Measurements from ENCODE around the gene TUBGCP6.
A peak's percentile ranks its signal among the peaks of the same experiment; 100 is the strongest.

Gene TUBGCP6

DNA sequence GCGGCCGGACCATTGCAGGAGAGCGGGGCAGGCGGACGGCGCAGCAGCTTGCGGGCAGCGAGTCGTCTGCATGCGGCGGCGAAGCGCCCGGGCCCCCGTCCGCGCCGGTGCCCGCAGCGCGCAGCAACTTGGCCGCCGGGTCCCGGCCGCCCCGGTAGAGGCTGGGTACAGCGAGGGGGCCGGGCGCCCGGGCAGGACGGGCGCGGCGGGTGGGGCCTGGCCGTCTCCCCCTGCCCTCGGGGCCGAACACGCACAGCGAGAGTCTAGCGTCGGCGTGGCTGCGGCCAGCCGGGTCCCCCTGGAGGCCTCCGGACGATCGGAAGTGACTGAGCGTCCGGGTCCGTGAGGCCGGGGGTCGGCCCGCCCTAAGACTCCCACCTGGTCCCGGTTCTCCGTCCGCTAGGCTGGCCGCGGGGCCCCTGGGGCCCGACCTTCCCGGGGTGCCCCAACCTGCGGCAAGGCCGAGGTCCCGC lies 59.9 kb downstream of the TUBGCP6 start:
- TF ChIP-seq TOX (CRISPR knock-in tag; IDR thresholded peaks at IDR 0.05; ENCODE audit: borderline replicate concordance) = no peak
- TF ChIP-seq ISL1 (CRISPR knock-in tag; IDR thresholded peaks at IDR 0.05) = no peak
- no peak for TF ChIP-seq ZFP30 (CRISPR knock-in tag; IDR thresholded peaks at IDR 0.05)
- no peak for TF ChIP-seq ZNF70 (CRISPR knock-in tag; IDR thresholded peaks at IDR 0.05)
- no peak for TF ChIP-seq CSRNP3 (CRISPR knock-in tag; IDR thresholded peaks at IDR 0.05)
- TF ChIP-seq OSR1 (CRISPR knock-in tag; IDR thresholded peaks at IDR 0.05) = no peak
- no peak for TF ChIP-seq BACH2 (CRISPR knock-in tag; IDR thresholded peaks at IDR 0.05; ENCODE audit: borderline replicate concordance)
- no peak for TF ChIP-seq POU6F1 (CRISPR knock-in tag; IDR thresholded peaks at IDR 0.05; ENCODE audit: borderline replicate concordance, low read depth)
- TF ChIP-seq GLIS3 (CRISPR knock-in tag; IDR thresholded peaks at IDR 0.05) = no peak
- no peak for TF ChIP-seq PPARA (CRISPR knock-in tag; IDR thresholded peaks at IDR 0.05; ENCODE audit: borderline replicate concordance)
- no peak for TF ChIP-seq ZNF8 (CRISPR knock-in tag; IDR thresholded peaks at IDR 0.05)
- TF ChIP-seq RARB (CRISPR knock-in tag; IDR thresholded peaks at IDR 0.05) = no peak
- TF ChIP-seq ESRRG (CRISPR knock-in tag; IDR thresholded peaks at IDR 0.05) = no peak
- no peak for TF ChIP-seq ZNF565 (CRISPR knock-in tag; conservative IDR thresholded peaks at IDR 0.05; ENCODE audit: low read depth)
- no peak for TF ChIP-seq ZC3H10 (CRISPR knock-in tag; IDR thresholded peaks at IDR 0.05)
- no peak for TF ChIP-seq ARNTL (CRISPR knock-in tag; IDR thresholded peaks at IDR 0.05; ENCODE audit: borderline replicate concordance, low read depth)
- no peak for TF ChIP-seq CREB5 (CRISPR knock-in tag; IDR thresholded peaks at IDR 0.05; ENCODE audit: low read depth)
- no peak for TF ChIP-seq ZFP3 (CRISPR knock-in tag; IDR thresholded peaks at IDR 0.05)
- TF ChIP-seq TCF4 (CRISPR knock-in tag; IDR thresholded peaks at IDR 0.05; ENCODE audit: borderline replicate concordance) = no peak
- no peak for ATAC-seq

DNA sequence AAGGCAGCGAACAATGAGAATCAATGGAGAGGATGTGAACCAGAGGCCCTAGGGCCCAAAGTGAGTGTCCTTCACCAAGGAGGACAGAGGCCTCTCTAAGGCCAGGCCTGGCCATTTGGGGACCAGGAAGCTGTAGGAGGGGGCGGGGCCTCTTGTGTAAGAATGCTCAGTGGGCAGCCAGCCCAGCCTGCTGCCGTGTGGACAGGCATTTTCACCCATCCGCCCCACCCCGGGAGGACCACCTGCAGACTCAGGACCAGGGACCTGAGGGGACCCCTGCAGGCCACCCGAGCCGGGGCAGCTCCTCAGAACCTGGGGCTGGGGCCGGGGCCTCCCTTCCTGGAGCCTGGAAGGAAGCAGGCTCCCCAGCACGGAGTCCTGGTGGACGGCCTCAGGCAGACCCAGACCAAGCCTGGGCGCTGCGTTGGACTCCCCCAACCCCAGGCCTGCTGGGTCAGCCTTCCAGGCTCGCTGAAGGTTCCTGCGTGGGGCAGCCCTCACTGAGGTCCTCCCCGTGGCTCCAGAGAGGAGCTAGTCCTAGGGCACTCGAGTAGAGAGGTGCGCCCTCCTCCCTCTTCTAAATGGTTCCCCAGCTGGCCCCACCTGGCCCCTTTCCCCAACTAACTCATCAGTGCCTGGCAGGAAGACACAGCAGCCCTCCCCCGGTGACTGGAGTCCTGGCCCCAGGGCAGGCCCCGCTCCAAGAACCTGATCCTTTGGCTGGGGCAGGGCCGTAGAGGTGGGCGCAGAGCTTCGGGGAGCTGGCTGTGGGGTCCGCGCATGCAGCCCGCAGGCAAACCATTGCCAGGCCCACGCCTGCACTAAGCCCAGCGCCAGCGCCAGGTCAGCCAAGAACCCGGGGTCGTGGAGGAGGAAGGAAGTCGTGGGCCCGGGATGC lies 60.6 kb downstream of the TUBGCP6 start:
- TF ChIP-seq ZFP3 (CRISPR knock-in tag; IDR thresholded peaks at IDR 0.05) (no peak), ISL1 (CRISPR knock-in tag; IDR thresholded peaks at IDR 0.05) (no peak), ZNF70 (CRISPR knock-in tag; IDR thresholded peaks at IDR 0.05) (no peak), BACH2 (CRISPR knock-in tag; IDR thresholded peaks at IDR 0.05; ENCODE audit: borderline replicate concordance) (no peak), PPARA (CRISPR knock-in tag; IDR thresholded peaks at IDR 0.05; ENCODE audit: borderline replicate concordance) (no peak), OSR1 (CRISPR knock-in tag; IDR thresholded peaks at IDR 0.05) (no peak), POU6F1 (CRISPR knock-in tag; IDR thresholded peaks at IDR 0.05; ENCODE audit: borderline replicate concordance, low read depth) (no peak), GLIS3 (CRISPR knock-in tag; IDR thresholded peaks at IDR 0.05) (no peak), ARNTL (CRISPR knock-in tag; IDR thresholded peaks at IDR 0.05; ENCODE audit: borderline replicate concordance, low read depth) (no peak), ZNF8 (CRISPR knock-in tag; IDR thresholded peaks at IDR 0.05) (no peak), ZC3H10 (CRISPR knock-in tag; IDR thresholded peaks at IDR 0.05) (no peak)
- peak; percentile 51 for ATAC-seq

DNA sequence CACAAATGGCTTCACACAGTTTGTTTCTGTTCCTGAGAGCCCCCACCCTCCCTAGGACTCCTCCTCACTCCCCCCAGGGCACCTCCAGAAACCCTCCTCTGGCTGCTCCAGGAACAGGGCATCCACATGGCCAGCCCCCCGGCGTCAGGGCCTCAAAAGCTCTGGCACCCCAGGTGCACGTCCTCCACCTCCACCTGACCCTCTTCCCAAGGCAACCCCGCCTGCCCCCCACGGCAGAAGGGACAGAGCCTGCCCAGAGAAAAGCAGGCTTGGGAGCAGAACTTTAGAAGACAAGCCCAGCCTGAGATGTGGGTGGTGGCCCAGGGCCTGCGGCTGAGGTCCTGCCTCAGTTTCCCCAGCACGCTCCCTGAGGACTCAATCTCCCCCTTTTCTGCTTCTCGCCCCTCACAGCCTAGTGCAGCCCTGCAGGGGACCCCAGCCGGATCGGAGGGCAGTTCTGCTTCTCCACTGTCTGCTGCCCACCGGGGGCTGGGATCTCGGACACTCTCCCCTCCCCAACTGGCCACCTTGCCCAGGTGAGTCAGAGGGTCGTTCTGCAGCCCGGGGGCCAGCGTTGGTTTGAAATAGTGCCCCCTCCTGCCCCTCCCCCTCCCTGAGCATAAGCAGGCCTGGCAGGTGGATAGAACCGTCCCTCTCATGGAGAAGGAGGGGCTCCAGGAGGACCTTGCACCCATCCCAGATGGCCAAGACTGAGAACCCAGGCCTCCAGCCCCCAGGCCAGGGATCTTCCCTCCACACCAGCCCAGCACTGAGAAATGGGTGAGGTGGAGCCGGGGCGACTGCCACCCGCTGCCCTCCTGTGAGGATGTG lies 61.5 kb downstream of the TUBGCP6 start:
- TF ChIP-seq ZNF565 (CRISPR knock-in tag; conservative IDR thresholded peaks at IDR 0.05; ENCODE audit: low read depth) (no peak), ZNF70 (CRISPR knock-in tag; IDR thresholded peaks at IDR 0.05) (no peak), ZNF8 (CRISPR knock-in tag; IDR thresholded peaks at IDR 0.05) (no peak)

More for the DNA sequence above, 61.5 kb downstream of the TUBGCP6 start:
- ATAC-seq = no peak

Measured in SK-N-SH treated with all-trans-retinoic acid at 6 μM for 48 hours (cell line).